HG03432 (cell line): ENCODE data around the gene UBTF.

ENCODE experiments used
- ATAC-seq: cut with Tn5 transposase; IDR thresholded peaks from one replicate; pipeline ENCODE4 v1.9.1; 2021; ENCODE audit warnings: mild to moderate bottlenecking, moderate library complexity; ENCODE audit not compliant: unreplicated experiment

Gene UBTF

GRCh38 chr17:44216173-44216572, 3.3 kb downstream of the UBTF start:
- ATAC-seq = no peak

DNA sequence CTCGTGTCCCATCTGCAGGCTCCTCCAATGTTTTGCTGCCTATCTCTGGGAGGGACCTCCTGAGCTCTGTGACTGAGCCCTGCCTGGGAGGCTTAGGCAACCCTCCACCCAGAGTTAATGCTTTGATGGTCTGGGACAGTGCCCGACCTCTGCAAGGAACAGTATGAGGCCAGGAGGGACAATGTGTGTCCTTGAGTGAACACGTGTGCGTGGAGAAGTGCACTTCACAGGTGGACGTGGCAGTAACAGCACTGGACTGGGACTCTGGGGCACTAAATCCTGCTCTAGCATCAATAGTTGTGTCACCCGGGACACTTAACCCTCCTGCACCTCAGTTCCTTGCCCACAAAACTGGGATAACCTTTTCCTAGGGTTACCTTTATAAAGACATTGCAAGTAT, 4.6 kb downstream of the UBTF start:
- ATAC-seq = no peak

GRCh38 chr17:44214230-44214494, 5.3 kb downstream of the UBTF start:
- ATAC-seq = no peak

DNA sequence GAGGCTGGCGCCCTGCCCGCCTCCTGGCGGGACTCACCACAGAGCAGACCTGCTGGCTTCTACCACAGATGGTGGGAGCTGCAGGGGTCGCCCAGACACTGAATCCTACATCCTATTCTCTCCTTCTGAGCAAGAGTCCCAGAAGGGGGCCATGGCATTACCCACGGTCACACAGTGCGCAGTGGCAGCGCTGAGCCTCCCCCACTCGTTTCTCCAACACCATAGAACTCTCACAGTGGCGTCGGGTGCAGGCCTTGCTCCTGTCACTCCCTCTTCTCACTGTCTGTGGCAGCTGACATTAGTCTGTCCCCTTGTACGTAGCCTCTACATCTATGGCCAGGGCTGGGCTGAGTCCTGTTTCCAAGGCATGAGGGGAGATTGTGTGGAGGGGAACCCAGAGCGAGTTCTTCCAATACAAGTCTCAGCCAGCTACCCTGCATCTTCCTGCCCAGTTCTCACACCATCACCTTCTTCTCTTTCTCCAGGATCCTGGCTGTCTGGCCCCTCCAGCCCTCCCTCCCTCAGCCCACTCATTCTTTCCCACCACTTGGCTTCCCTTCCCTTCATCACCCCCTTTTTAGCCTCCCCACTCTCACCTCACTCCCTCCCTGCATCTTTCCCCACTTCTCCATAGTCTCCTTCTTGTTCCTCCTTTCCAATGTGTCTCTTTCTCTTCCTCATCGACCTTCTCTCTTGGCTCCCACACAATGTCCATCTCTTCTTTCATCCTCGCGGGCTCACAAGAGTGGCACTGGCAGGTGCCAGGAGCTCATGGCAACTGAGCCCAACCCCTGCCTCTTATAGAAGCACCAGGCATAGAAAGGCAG, 5.9 kb downstream of the UBTF start:
- no peak for ATAC-seq

- no peak for ATAC-seq
Measured at GRCh38 chr17:44212507-44213402, 6.7 kb downstream of the UBTF start.

DNA sequence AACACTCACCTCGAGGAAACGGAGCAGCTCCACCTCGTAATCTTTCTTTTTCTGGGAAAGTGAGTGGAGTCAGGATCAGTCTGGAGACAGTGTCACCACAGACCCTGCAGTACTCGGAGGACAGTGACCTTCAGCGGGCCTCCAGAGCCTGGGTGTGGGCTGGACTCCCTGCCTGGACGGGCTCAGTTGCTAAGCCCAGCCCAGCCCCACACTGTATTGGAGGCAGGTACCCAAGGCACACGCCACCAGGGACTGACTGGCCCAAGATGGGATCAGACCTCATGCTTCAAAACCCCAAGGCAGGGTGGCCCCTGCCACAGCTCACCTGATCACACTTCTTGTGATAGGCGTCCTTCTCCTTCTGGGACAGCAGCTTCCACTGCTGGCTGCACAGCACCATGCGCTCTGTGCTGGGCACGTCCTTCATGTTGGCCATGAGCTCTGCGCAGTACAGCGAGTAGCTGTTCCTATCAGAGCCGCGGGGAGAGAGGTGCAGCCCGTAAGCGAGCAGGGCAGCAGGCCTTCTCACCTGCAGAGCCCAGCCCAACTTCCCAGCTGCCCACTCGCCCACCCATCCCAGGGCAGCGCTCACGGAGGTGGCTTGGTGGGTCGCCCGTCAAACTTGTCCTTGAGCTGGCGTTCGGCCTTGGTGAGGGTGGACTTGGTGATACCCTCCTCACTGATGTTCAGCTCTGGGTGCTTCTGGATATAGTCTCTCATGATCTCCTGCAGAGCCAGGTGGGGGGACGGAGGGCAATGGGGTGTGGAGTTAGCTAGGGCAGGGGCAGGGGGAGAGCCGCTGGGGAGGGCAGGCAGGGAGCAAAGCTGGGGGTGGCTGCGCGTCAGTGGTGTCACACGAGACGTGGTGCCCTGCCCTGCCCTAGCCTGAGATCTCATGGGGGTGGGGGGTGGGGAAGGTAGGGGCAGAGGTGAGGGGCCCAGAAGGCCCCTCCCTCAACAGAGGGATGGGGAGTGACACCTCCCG, 7.9 kb downstream of the UBTF start:
- no peak for ATAC-seq

DNA sequence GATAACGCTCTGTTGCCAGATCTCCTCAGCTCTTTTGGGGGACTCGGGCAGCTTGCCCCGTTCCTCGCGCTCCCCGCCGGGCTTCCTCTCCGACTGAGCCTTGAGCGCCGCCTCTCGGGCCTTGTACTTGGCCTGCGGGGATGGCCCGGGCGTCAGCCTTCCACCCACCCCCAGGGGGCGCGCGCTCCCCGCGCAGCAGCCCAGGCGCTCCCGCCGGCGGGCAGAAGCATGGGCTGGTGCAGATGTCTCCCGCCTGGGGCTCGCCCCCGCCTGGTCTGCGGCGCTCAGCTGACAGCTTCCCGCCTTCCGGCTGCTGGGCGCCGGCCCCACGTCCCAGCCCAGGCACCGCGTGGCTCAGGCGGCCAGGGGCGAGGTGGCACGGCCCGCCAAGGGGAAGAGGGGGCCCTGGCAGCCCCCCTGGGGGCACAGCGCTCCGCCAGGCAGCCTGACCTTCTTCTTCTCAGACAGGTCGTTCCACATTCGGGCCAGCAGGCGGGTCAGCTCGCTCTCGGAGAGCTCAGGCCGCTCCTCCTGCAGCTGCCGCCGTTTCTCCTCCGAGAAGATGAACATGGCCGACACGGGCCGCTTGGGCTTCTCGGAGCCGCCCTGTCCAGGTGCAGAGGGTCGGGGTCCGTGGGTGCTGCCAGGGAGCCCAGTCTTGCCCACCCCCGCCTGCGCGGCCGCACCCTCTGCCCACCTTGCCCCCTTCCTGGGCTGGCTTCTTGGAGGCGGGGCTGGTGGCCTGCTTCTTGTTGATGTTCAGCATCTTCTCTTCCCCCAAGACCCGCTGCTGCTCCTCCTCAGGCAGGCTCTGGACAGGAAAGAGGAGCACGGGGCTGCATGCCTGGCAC, 8.9 kb downstream of the UBTF start:
- ATAC-seq = peak; percentile 80

DNA sequence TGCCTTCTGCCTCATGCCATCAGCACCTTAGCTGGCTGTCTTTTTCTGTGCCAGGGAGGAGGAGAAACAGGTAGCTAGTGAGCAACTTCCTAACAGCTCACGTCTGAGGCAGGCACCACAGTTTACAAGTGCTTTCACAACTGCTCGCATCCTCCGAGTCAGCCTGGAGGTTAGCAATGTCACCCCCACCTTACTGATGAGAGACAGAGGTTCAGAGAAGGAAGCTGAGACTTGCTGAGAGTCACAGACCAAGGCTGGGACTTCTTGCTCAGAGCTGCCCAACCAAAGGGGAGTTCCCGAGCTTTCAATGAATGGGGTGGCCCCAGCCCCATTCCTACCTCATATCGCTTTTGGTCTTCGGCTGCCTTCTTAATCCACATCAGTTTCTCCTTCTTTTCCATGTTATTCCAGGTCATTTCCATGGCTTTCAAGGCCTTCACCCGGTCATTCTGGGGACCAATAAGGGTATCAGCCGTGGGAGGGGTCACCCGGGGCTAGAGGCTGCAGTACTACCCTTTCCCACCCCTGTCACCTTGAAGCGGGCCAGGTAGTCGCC, 9.6 kb downstream of the UBTF start:
- peak; percentile 14 for ATAC-seq

GRCh38 chr17:44207743-44208142, 11.7 kb downstream of the UBTF start:
- no peak for ATAC-seq

- ATAC-seq = no peak
Measured at GRCh38 chr17:44207319-44207718, 12.2 kb downstream of the UBTF start.

GRCh38 chr17:44206825-44207155, 12.7 kb downstream of the UBTF start:
- ATAC-seq = no peak

DNA sequence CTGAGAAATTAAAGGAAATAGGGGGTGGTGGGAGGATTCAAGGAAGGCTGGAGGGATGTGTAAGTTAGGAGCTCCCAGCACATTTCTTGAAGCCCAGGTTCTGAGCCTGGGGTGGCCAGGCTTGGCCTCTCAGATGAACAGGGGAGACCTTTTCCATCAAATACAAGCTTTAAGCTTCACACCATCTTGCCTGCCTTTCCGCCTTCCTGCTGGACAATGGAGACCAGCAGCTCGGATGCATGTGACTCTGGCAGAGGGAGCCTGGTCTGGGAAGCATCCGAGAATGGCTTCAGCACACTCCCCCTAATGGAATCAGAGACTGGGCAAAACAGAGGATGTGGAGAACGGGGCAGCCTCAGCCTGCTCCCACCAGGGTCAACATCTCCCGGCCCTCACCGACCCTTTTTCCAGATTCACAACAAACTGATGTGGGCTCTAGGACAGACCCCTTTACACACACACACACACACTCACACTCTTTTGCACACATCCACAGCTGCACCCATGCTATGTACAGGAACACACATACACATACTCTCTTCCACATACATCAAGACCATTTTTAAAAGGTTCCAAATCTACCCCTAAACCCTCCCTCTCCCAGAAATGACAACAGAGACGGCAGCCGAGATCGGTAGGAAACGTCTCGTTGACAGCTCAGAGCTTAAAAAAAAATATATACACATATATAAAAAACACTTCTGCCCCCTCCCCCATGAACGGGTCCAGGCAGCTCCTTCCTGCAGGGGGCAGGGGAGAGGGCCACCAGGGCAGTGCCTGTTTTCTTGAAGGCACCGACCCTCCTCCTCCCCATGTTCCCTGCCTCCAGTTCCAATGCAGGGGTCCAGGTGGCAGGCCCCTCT, 13.3 kb downstream of the UBTF start:
- ATAC-seq = no peak

- ATAC-seq = no peak
Measured at GRCh38 chr17:44204441-44204882, 15.0 kb downstream of the UBTF start.

DNA sequence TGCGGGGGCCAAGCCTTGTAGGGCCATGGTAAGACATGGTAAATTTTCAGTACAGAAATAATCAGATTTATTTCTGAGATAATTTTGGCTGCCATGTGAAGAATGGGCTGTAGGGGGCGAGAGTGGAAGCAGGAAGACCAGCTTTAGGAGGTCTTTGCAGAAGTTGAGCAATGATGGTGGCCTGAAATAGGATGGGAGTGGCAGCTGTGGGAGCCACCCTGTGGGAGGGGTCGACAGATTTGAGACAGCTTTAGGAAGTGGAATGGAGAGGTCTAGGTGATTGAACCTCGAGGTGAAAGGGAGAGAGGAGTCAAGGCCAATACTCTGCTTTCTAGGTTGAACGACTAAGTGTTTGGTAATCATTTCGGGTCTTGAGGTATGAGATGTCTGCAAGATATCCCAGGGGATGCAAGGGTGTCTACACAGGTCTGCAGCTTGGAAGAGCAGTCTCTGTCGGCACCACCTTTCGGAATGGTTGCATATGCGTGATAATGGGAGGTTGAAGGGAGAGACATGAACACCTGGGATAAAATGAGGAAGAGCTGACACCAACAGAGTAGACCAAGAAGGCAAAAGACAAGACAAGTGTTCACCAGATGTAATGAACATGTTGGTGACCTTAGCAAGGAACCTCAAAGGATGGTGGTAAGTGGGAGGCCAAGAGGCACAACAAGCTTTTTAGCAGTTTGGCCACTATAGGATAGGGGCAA, 15.6 kb downstream of the UBTF start:
- ATAC-seq = no peak

DNA sequence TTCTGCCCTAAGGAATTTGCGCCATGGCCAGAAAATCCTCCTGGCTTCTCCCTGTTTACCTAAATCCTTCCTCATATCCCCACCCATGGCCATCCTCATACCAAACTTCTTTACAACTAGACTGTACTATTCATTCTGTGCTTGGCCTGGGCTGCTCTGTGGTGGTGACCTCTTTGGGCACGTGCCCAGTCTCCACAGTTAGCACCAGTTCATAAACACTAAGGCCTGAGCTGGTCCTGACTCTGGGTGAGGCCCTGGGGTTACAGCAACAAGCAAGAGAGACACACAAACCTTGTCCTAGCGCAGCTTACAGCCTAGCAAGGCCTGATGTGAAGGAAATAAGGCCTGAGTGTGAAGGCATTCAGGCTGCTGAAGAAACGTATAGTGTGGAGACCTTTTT, 16.7 kb downstream of the UBTF start:
- no peak for ATAC-seq

DNA sequence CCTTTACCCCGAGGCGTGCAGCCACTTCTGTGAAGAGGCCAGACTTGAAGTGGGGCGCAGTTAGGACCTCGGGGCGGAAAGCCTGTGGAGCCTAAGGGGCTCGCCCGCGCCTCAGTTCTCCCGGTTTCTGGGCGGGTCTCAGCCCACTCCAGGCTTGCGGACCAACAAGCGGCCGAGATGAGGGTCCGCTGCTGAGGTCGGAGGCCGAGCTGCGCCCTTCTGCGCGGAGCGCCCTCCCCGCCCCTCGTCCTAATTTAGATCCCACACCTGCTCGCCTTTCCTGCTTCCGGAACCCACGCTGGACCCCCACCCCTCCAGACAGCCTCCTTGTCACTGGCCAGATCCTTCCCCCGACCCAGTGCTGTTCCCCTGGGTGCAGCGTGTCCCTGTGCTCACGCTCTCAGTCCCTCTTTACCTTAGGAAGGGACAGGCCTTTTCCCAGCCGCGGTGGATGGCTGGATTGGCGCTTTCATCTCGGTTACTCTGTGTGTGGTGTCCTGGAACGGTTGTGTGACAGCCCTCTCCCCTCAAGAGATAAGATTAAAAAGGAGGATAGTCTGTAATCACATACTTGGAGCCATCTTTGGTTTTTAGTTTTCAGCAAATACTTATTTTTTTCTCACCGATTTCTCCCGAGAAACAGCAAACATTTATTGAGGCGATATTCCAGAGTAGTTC, 18.9 kb downstream of the UBTF start:
- ATAC-seq = no peak

GRCh38 chr17:44199553-44200477, 19.7 kb downstream of the UBTF start, which contains the start of gene ATXN7L3:
TSS of gene ATXN7L3 (minus strand) at chr17:44199884. CDS start at chr17:44198070, 1,814 bp downstream.
- peak; percentile 68 for ATAC-seq
